NCI-H82 treated with DMSO at 0.1 percent for 48 hours (cell line): ENCODE results near the gene CAV2.

Source experiments
- DNase-seq: peaks from one replicate; lab custom pipeline; 2025; ENCODE audit not compliant: unreplicated experiment; lab: John Stamatoyannopoulos, UW

The CAV2 gene

DNA sequence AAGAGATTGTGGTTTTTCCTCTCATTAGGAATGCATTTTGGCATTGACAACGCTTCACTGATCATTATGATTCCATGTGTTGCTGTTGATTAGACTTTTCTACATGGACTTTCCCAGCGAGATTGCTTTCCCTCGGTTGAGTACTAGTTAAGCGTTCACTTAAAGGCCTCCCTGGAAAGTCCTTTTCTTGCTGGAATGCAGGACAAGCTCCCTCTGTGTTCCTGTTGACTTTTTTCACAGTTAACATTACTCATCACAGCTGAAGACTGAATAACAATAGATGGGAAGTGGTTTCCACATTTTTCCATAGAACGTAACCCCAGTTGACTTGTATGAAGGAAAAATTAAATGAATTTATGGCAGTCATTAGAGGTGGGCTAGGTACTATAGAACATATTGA is 22.7 kb downstream of the CAV2 start:
- DNase-seq: no peak

DNA sequence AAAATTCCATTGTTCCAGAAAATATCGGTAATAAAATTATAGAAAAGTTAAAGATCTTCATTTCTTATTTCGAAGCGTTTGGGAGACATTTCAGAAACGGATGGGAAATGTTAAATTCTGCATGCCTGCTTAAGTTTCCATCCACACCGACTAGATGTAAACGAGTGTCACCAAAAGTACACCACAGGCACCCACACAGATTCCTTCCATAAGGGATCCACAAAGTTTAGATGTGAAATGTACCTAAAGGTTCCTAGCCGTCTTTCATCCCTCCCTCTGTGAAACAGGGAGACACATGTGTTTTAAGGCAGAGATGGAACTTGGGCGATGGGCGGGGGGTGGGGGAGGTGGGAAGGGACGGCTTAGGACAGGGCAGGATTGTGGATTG is 24.7 kb downstream of the CAV2 start:
- DNase-seq: no peak

DNA sequence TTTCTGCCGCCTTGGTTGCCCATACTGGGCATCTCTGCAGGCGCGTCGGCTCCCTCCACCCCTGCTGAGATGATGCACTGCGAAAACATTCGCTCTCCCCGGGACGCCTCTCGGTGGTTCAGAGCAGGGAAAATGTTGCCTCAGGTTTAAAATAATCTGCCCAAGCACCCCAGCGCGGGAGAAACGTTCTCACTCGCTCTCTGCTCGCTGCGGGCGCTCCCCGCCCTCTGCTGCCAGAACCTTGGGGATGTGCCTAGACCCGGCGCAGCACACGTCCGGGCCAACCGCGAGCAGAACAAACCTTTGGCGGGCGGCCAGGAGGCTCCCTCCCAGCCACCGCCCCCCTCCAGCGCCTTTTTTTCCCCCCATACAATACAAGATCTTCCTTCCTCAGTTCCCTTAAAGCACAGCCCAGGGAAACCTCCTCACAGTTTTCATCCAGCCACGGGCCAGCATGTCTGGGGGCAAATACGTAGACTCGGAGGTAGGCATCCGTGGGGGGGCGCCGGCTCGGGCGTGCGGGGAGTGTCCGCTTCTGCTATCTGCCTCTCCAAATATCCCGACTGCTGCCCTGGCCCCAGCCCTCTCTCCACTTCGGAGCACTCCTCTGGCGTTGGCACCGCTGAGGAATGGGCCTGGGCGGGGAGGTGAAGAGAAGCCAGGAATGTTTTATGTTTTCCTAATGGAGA is 25.2 kb downstream of the CAV2 start, which contains the start of gene CAV1:
Gene CAV1 (plus strand): TSS at position 428 of the 689 bp plus-strand sequence. CDS start 27 bp downstream, at position 455.
- DNase-seq: no peak

DNA sequence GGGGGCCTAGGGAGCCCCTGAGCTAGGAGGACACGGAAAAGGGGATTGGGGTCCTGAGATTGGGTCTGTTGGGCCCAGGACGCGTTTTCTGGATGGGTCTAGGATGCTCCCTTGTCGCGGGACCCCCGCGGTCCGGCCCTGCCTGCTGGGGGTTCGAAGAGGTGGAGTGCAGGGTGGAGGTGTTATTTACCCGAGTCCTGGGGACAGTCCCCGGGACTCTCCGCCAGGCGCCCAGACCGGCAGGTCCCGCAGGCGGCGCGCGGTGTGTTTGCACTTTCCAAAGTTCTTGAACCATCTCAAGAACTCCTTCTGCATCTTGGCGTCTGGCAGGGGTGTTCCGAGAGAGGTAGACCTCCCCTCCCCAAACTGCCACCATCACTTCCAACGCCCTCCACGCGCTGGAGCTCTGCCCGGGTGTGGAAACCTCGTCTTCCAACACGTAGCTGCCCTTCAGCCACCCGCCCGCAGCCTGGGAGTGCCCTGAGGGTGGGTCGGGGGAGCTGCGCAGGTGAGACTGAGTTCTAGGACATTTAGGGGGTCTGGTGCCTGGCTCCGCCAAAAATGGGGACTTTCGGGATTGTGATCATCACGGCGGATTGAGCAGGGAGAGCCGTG is 25.9 kb downstream of the CAV2 start:
- DNase-seq: no peak

- DNase-seq: no peak
Measured at GRCh38 chr7:116525913-116526861, 26.6 kb downstream of the CAV2 start.

GRCh38 chr7:116526897-116527296 is 27.4 kb downstream of the CAV2 start:
- no peak for DNase-seq

GRCh38 chr7:116527521-116527920 is 28.0 kb downstream of the CAV2 start:
- DNase-seq: no peak

- no peak for DNase-seq
Measured at GRCh38 chr7:116528008-116528789, 28.7 kb downstream of the CAV2 start.

DNA sequence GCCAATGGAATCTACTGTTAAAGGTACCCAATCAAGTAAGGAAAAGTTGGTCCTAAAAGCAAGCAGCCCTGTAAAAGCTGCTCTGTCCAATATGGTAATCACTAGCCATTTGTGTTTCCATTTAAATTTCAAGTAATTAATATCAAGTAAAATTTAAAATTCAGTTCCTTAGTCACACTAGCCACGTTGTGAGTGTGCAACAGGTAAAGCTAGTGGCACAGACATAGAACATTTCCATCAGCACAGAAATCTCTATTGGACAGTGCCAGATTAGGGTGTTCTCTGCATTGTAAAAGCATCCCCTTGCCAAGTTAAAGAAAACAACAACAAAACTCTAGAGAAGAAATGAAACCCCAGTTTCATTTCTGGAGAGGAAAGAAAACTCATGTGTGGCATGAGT is 29.7 kb downstream of the CAV2 start:
- DNase-seq: no peak

DNA sequence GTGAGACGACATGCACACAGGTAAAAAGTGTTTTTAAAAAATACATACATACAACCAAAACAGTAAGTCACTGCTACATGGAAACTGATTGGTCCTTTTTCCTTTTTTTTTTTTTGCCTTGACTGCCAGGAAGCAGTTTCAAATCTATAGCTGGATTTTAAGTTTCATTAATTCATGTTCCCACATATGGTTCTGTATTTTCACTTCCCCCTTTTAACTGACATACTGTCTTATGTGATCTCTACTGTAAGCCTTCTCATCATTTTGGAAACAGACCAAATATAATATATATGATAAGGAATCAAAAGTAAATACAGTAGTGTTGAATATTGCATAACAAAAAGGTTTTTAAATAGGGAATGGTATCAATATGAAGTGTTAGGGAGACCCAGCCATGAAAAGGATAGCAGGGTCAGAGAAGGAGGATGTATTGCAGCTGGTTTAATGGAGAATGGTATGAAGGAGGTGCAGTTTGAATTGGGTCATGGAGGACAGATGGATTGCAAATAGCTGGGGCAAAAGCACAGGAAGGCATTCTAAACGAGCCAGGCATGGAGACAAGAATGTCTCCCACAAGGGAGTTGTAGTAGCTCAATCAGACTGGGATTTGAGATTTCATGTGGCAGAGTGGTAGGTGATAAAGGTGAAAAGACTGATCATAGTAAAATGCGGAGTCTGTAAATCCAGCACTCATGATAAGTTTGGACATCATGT is 30.7 kb downstream of the CAV2 start:
- no peak for DNase-seq

DNA sequence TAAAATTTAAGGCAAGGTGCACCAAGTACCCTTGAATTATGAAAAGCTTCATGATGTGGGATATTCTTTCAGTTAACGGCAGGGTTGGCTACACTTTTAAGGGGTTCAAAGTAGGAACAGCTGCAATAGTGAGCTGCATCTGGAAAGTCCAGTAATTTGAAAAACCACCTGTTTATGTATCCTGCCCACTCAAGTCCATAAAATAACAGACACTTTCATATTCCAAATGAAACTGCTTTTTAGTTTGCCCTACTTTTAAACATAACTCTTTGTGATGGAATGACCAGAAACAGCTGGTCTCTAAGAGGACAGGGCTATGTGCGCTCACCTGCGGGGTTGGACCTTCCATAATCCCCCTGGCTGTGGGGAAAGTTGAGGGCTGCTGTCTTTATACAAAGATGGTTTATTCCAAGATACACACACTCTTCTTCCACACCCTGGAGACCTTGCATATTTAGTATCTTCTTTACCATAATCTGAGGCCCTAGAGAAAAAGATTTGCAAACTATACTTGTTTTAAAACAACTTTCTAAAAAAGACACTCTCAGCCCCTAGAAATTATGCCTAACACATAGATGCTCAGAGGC is 32.7 kb downstream of the CAV2 start:
- no peak for DNase-seq

GRCh38 chr7:116534790-116535189 is 35.3 kb downstream of the CAV2 start:
- no peak for DNase-seq

GRCh38 chr7:116535416-116535815 is 35.9 kb downstream of the CAV2 start:
- no peak for DNase-seq

DNA sequence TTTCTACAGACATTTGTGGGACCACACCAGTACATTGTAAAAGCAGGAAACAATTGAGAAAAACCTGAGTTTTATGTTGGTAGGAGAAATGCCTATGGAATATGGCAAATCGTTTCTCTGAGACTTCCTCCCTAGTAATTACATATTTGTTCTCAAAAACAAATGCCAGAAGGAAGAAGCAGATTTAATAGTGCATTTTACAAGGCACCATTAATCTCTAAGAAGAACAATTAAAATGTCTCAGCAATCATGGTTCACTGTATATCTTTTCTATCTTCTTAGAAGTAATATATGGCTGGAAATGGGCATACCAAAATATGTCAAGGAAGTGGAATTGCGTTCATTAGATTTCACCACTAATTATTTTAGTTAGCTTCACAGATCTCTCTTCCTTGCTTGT is 38.6 kb downstream of the CAV2 start:
- DNase-seq: no peak

DNA sequence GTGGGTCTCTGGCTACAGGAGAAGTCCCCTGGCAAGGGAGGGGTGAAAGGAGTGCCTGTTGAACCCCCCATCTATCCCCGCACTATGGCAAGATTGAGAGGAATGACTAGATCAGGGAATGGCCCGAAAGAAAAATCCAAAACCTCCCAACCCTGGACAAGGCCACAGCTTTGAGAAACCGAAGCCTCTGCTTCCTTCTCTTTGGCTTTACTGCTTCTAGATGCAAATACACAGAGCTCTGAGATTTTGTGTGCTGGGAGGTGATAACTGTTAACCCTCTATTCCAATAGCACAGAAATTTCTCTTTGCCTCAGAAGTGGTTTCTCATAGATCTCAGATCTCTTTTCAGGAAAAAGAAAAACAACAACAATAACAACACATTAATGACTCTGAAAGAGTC is 40.3 kb downstream of the CAV2 start:
- no peak for DNase-seq

GRCh38 chr7:116540743-116541142 is 41.2 kb downstream of the CAV2 start:
- no peak for DNase-seq

- DNase-seq: no peak
Measured at GRCh38 chr7:116541951-116542350, 42.4 kb downstream of the CAV2 start.

- DNase-seq: no peak
Measured at GRCh38 chr7:116542618-116543017, 43.1 kb downstream of the CAV2 start.

DNA sequence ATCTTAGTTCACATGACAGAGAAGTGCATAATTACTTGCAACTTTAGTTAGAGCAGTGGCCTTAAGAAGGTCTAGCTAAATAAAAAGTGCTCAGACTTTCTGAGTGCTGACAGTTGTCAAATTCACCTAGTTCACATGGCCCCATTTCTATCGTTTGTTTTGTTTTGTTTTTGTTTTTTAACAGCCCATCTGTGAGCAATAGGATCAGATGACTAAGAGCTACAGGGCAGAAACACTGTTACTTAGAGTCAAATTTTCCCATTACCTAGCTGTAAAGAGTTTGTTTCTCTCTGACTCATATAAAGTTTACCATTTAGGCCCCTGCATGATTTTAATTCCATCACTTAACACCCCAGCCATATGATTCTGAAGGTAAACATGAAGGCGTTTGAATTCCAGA is 44.1 kb downstream of the CAV2 start:
- DNase-seq: no peak

DNA sequence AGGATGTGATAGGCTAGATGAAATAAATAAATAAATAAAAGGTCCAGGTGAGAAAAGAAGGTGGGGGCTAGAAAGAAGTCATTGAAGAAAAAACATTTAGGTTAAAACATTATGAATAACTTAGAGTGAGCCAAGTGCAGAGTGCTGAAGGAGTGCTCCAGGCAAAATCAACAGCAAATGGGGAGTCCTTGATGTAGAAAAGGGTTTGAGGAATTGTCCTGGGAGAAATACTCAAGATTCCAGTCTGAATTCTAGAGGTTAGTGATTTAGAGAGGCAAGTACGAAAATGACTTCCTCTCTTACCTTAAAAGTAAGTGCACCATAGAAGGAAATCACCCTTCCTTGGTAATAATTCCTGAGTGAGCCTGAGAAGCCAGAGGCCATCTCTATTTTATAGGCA is 44.9 kb downstream of the CAV2 start:
- no peak for DNase-seq
